Measurements from ENCODE around the gene LAMC2.
"Not testable (repeated sequence)": the region's sequence is repeated elsewhere in the genome, so short reads cannot be mapped to it uniquely, and the experiment has no call there.

The LAMC2 gene

GRCh38 chr1:183185941-183186490, at the start of gene LAMC2:
LAMC2 (plus strand) TSS chr1:183186264; CDS start chr1:183186353, 89 bp downstream.
- in situ Hi-C loops (cut with HindIII; ENCODE audit: low sequenced_read_pairs), result no loop called here

- in situ Hi-C loops (cut with HindIII; ENCODE audit: low sequenced_read_pairs), result loop anchor here (5.0 kb wide), 1 partner anchor 95 kb away; no protein-coding TSS in a partner anchor
Measured at GRCh38 chr1:183137782-183138181, 48.3 kb upstream of the LAMC2 start.

DNA sequence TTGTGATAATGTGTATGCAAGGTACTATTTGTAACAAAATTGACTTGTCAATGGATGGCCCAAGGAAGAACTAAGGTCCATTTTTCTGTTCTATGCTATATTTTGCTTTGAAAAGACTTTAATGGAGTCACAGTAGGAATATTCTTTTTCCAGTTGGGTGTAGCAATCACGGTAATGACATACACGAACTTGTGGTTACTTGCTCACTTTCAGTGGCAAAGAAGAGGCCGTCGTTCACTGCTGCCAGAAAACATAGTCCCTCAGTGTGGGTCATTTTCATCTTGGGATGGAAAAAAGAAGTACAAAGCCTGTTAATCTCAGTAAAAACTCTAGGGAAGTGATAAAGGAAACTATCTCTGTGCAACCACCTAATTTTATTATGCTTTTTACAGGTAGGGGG, 47.8 kb upstream of the LAMC2 start:
- in situ Hi-C loops (cut with HindIII; ENCODE audit: low sequenced_read_pairs), result loop anchor here (5.0 kb wide), 1 partner anchor 94 kb away; no protein-coding TSS in a partner anchor

- in situ Hi-C loops (cut with HindIII; ENCODE audit: low sequenced_read_pairs), result loop anchor here (5.0 kb wide), 1 partner anchor 93 kb away; no protein-coding TSS in a partner anchor
Measured at GRCh38 chr1:183139281-183139942, 46.7 kb upstream of the LAMC2 start.

GRCh38 chr1:183140633-183141032, 45.4 kb upstream of the LAMC2 start:
- in situ Hi-C loops (cut with HindIII; ENCODE audit: low sequenced_read_pairs), result no loop called here

GRCh38 chr1:183142171-183142570, 43.9 kb upstream of the LAMC2 start:
- in situ Hi-C loops (cut with HindIII; ENCODE audit: low sequenced_read_pairs), result no loop called here

DNA sequence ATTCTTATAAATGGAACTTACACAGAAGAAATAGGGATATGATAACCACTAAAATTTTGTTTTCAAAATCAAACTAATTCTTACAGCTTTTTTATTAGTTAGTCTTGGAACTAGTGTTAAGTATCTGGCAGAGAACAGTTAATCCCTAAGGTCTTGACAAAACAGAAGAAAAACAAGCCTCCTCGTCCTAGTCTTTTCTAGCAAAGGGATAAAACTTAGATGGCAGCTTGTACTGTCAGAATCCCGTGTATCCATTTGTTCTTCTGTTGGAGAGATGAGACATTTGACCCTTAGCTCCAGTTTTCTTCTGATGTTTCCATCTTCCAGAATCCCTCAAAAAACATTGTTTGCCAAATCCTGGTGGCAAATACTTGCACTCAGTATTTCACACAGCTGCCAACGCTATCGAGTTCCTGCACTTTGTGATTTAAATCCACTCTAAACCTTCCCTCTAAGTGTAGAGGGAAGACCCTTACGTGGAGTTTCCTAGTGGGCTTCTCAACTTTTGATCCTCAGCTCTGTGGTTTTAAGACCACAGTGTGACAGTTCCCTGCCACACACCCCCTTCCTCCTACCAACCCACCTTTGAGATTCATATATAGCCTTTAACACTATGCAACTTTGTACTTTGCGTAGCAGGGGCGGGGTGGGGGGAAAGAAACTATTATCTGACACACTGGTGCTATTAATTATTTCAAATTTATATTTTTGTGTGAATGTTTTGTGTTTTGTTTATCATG, 42.3 kb upstream of the LAMC2 start:
- in situ Hi-C loops (cut with HindIII; ENCODE audit: low sequenced_read_pairs), result no loop called here

DNA sequence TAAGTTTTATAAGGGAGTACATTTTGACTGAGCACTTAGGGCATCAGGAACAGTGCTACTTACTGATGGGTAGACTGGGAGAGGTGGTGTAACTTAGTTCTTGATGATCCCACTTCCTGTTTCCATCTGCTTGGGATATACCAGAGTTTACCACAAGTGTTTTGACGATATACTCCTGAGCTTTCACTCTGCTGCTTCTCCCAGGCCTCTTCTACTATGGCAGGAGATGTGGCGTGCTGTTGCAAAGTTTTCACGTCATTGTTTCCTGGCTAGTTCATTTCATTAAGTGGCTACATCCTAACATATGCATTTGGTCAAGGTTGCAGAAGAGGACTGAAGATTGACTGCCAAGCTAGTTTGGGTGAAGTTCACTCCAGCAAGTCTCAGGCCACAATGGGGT, 41.3 kb upstream of the LAMC2 start:
- in situ Hi-C loops (cut with HindIII; ENCODE audit: low sequenced_read_pairs), result no loop called here

DNA sequence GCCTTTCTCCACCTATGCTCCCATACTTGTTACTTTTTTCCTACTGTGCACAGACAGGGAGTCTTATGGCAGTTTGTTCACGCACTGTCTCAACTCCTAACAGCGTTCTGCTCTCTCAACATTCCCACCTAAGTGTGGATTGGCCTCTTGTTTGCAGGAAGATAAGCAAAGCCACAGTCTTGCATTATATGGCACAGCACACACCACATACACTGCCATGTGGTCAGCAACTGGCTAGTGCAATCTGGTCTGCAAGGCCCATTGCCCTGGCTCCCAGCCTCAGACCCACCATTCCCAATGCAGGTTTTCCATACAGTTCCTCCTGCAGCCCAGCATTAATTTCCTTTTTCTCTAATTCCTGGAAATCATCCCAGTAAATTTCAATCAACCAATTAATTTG, 38.3 kb upstream of the LAMC2 start:
- in situ Hi-C loops (cut with HindIII; ENCODE audit: low sequenced_read_pairs), result no loop called here

GRCh38 chr1:183148599-183148998, 37.5 kb upstream of the LAMC2 start:
- in situ Hi-C loops (cut with HindIII; ENCODE audit: low sequenced_read_pairs), result no loop called here

GRCh38 chr1:183149273-183149672, 36.8 kb upstream of the LAMC2 start:
- in situ Hi-C loops (cut with HindIII; ENCODE audit: low sequenced_read_pairs), result no loop called here

- in situ Hi-C loops (cut with HindIII; ENCODE audit: low sequenced_read_pairs), result not testable (repeated sequence)
Measured at GRCh38 chr1:183150032-183150431, 36.0 kb upstream of the LAMC2 start.

- in situ Hi-C loops (cut with HindIII; ENCODE audit: low sequenced_read_pairs), result no loop called here
Measured at GRCh38 chr1:183150445-183150844, 35.6 kb upstream of the LAMC2 start.

DNA sequence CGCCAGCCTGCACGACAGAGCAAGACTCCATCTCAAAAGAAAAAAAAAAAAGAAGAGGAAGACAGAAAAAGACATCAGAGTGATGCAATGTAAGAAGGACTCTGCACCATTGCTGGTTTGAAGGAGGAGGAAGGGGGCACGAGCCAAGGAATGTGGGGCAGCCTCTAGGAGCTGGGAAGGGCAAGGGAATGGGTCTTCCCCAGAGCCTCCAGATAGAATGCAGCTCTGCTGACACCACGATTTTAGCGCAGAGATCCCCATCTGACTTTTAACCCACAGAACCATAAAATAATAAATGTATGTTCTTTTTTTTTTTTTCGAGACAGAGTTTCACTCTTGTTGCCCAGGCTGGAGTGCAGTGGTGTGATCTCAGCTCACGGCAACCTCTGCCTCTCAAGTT, 33.9 kb upstream of the LAMC2 start:
- in situ Hi-C loops (cut with HindIII; ENCODE audit: low sequenced_read_pairs), result no loop called here

DNA sequence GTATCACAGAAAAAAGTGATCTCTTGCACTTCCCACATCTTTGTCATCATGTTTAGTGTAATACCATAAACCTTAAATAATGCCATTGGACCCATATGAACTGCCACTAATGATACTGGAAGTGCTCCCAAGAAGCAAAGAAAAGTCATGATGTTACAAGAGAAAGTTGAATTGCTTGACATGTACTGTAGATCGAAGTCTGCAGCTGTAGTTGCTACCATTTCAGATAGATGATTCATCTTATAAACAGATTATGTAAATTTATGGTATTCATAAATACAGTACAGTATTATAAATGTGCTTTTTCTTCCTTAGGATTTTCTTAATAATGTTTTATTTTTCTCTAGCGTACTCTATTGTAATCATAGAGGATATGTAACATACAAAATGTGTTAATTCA, 30.1 kb upstream of the LAMC2 start:
- in situ Hi-C loops (cut with HindIII; ENCODE audit: low sequenced_read_pairs), result no loop called here

DNA sequence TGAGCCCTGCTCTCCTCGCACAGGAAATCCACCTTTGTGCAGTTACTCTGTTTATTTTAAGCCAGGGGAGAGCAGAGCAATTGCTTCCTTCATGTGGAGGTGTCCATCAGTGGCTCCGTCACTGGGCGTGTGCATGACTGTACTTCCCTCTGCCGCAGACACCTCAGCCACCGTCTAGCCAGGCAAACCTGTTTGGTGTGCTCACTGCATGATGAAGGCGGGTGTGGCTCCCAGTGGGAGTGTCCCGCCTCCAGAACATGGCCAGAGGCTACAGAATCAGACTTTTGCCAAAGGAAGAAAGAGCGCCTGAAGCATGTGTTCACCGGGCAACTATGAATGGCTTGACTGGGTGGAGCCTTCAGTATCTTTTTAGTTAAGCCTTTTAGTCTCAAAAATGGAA, 26.1 kb upstream of the LAMC2 start:
- in situ Hi-C loops (cut with HindIII; ENCODE audit: low sequenced_read_pairs), result no loop called here

DNA sequence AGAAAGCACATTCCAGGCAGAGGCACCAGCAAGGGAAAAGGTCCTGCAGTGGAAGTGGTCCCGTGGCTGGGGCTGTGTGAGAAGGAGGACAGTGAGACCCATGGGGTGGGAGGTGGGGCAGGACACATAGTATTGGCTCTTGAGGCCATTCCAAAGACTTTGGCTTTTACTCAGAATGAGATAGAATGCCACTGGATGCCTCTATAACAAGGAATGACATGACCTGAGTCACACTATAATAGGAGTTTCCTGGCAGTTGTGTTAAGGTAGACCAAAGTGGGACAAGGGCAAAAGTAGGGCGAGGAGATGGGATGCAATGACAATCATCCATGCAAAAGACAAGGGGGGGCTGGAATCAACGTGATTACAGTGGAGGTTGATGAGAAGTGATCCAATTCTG, 24.7 kb upstream of the LAMC2 start:
- in situ Hi-C loops (cut with HindIII; ENCODE audit: low sequenced_read_pairs), result no loop called here

GRCh38 chr1:183163316-183163715, 22.7 kb upstream of the LAMC2 start:
- in situ Hi-C loops (cut with HindIII; ENCODE audit: low sequenced_read_pairs), result no loop called here

- in situ Hi-C loops (cut with HindIII; ENCODE audit: low sequenced_read_pairs), result no loop called here
Measured at GRCh38 chr1:183164340-183164739, 21.7 kb upstream of the LAMC2 start.

DNA sequence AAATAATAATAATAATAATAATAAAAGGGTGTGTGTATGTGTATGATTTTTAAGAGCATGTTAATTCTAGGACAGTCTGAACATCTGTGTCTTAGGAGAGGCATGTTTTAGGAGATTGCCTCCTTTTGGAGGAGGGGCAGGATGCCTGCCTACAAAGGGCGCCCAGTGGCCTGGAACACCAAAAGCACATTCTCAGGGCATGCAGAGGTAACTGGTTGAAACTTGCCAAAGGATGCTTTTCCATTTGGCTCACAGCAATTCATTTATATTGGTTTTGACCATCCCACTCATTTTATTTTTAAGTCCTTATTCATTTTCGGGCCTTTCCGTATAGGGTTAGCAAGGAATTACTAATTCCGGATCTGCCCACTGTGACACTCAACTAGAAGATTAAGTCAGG, 21.1 kb upstream of the LAMC2 start:
- in situ Hi-C loops (cut with HindIII; ENCODE audit: low sequenced_read_pairs), result no loop called here

- in situ Hi-C loops (cut with HindIII; ENCODE audit: low sequenced_read_pairs), result no loop called here
Measured at GRCh38 chr1:183165456-183165855, 20.6 kb upstream of the LAMC2 start.

DNA sequence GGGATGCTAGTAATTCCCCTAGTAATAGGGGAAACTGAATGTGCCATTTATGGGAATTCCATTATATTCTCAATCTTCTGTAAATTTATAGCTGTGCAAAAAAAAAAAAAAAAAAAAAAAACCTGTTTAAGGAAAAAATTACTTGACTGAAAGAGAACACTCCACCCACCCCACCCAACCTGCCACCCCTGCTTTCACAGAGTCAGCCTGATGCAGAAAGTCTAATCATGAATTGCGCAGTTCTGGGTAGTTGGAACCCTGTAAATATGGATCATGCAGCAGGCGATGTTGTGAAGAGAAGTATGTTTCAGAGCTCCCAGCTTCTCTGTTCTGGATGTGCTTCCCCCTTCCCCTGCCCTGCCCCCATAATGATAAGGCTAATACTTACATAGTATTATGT, 19.6 kb upstream of the LAMC2 start:
- in situ Hi-C loops (cut with HindIII; ENCODE audit: low sequenced_read_pairs), result no loop called here
